ENCODE results near the gene CLEC3A. TPM values are rescaled to one million over a fixed set of nuclear protein-coding genes. Genes with fewer than 3 reads are reported as not detected.

The CLEC3A gene
- not detected in 5 replicates for total RNA-seq (2022; extraction: Qiagen RNA extraction)

GRCh38 chr16:78022347-78023060 is at the start of gene CLEC3A:
Gene CLEC3A (plus strand): TSS chr16:78022548. CDS start chr16:78022627, 79 bp downstream.

Other genes starting within 250 kb of the CLEC3A start
- not detected in 5 replicates for gene VAT1L, start 234.0 kb upstream of the CLEC3A start, total RNA-seq (2022; extraction: Qiagen RNA extraction)
- gene WWOX, start 77.1 kb downstream of the CLEC3A start, total RNA-seq (2022; extraction: Qiagen RNA extraction): 12.2 to 16.7 TPM (median 14.1 TPM) in 5 replicates

Measured in A549 treated with Mapracorat at 1 μM for 4 hours (cell line).